K562 (cell line): Measurements from ENCODE around the gene DHRS4L2. TPM values are rescaled to one million over a fixed set of nuclear protein-coding genes. Genes with fewer than 3 reads are reported as not detected.
"Not testable (repeated sequence)": the region's sequence is repeated elsewhere in the genome, so short reads cannot be mapped to it uniquely, and the experiment has no call there.

Experiments
- ATAC-seq: fragments of 200-7000 bp; cut with Tn5 transposase; 3 replicates; pipeline ENCODE4 v1.9.1; 2020; ENCODE audit warnings: moderate library complexity
- BruUV-seq: library from RNA; stranded (reverse); fragments of 400-500 nt; replicated peaks from 2 replicates; lab custom pipeline; 2021; lab: Mats Ljungman, UMichigan
- CTCF ChIA-PET: fragments of 300-600 bp; formaldehyde crosslinking; extraction: SDS; loops from one replicate; lab custom pipeline; 2021; ENCODE audit warnings: low intra/inter-chr PET ratio; lab: Yijun Ruan, JAX
- POLR2A ChIA-PET: fragments of 300-600, 350-650 bp; sonication (Branson Sonifier 250); formaldehyde crosslinking; extraction: SDS; loops from one replicate; lab custom pipeline; 2021; ENCODE audit warnings: antibody characterized with exemption, inconsistent platforms; lab: Yijun Ruan, JAX
- DNase-seq, 4 experiments: peaks; one replicate each; pipeline versions ENCODE4 v3.0.0 to v3.0.0-alpha.2; 2011 to 2018; ENCODE audit warnings: low spot score in 3 of 4, mixed read lengths in 3 of 4; ENCODE audit errors: extremely low read depth in 1 of 4
- FAIRE-seq: peaks from 2 replicates; lab custom pipeline; 2011; peaks lifted over from hg19 to GRCh38; lab: Jason Lieb, UNC
- H2AFZ ChIP-seq: 2 replicates; pipeline ENCODE4 v1.6.0; 2011; ENCODE audit warnings: low read depth, low read length, control low read depth, inconsistent platforms
- H3K27ac ChIP-seq: fragments of 200-600 bp; 3 replicates; pipeline ENCODE4 v1.8.0; 2011; ENCODE audit warnings: low read depth, mild to moderate bottlenecking, control low read depth, inconsistent platforms, low read length, moderate library complexity, mixed read lengths; ENCODE audit errors: extremely low read depth
- H3K27me3 ChIP-seq, 2 experiments: fragments of 300-600 bp in 1 of 2; 2 replicates in 1 of 2; 3 replicates in 1 of 2; pipeline versions ENCODE4 v1.6.0 to v1.8.0; 2011; ENCODE audit warnings: inconsistent platforms in 2 of 2, low read length in 2 of 2, mild to moderate bottlenecking in 1 of 2, mixed read lengths in 1 of 2, moderate library complexity in 1 of 2; ENCODE audit not compliant: control insufficient read depth in 2 of 2, insufficient read depth in 2 of 2
- H3K36me3 ChIP-seq: fragments of 300-600 bp; 3 replicates; pipeline ENCODE4 v1.8.0; 2011; ENCODE audit warnings: mild to moderate bottlenecking, low read length, inconsistent platforms; ENCODE audit not compliant: control insufficient read depth, insufficient read depth
- H3K4me1 ChIP-seq, 2 experiments: fragments of 200-600 bp in 1 of 2; replicated peaks in 1 of 2; 2 replicates in 1 of 2; 3 replicates in 1 of 2; pipeline versions ENCODE4 v1.5.1 to v1.8.0; 2011; ENCODE audit warnings: inconsistent platforms in 2 of 2, low read length in 2 of 2, mild to moderate bottlenecking in 1 of 2, mixed read lengths in 1 of 2, moderate library complexity in 1 of 2; ENCODE audit not compliant: control insufficient read depth in 2 of 2, insufficient read depth in 2 of 2
- H3K4me2 ChIP-seq: 2 replicates; pipeline ENCODE4 v1.6.1; 2011; ENCODE audit warnings: low read length, control low read depth, inconsistent platforms, mixed read lengths; ENCODE audit not compliant: insufficient read depth
- H3K4me3 ChIP-seq: fragments of 200-600 bp; sonication (generic), shearing (Covaris generic); 2 replicates; pipeline ENCODE4 v1.5.1; 2016; ENCODE audit warnings: control low read depth, inconsistent platforms
- H3K79me2 ChIP-seq: fragments of 200-600 bp; 3 replicates; pipeline ENCODE4 v1.8.0; 2011; ENCODE audit warnings: low read length, inconsistent platforms; ENCODE audit not compliant: control insufficient read depth, insufficient read depth
- H3K9ac ChIP-seq, 2 experiments: 2 replicates each; pipeline versions ENCODE4 v1.6.0 to v1.6.1; 2011; ENCODE audit warnings: low read depth in 2 of 2, low read length in 2 of 2, control low read depth in 1 of 2, inconsistent platforms in 1 of 2, mild to moderate bottlenecking in 1 of 2, mixed read lengths in 1 of 2; ENCODE audit not compliant: insufficient read depth in 1 of 2
- H3K9me1 ChIP-seq: one replicate; pipeline ENCODE4 v1.6.0; 2011; ENCODE audit warnings: inconsistent platforms, mild to moderate bottlenecking, low read length, moderate library complexity; ENCODE audit not compliant: control insufficient read depth, insufficient read depth
- H3K9me3 ChIP-seq: replicated peaks from 2 replicates; pipeline ENCODE4 v1.5.1; 2011; ENCODE audit warnings: low read depth, low read length, inconsistent platforms; ENCODE audit not compliant: control insufficient read depth, insufficient read depth
- H4K20me1 ChIP-seq: replicated peaks from 2 replicates; pipeline ENCODE4 v1.6.1; 2011; ENCODE audit warnings: low read length, inconsistent platforms, mixed read lengths; ENCODE audit not compliant: control insufficient read depth, insufficient read depth
- WGBS: fragments of 100-300 bp; shearing (Covaris generic); methylation state at CpG from one replicate; pipeline ENCODE4 v1.1.6; 2016; ENCODE audit warnings: low coverage, mixed read lengths; ENCODE audit not compliant: insufficient coverage; ENCODE audit errors: missing lambda C conversion rate; 5-methylcytosine and 5-hydroxymethylcytosine counted together
- in situ Hi-C: fragments of 300-500 bp; cut with MboI; formaldehyde crosslinking; loops from 4 replicates; pipeline ENCODE4 v1.15.0; 2018; ENCODE audit warnings: inconsistent platforms, mixed read lengths
- intact Hi-C: fragments of 100-400 bp; cut with micrococcal nuclease; formaldehyde crosslinking; loops from 2 replicates; pipeline ENCODE4 v1.14.2; 2022
- polyA plus RNA-seq, 8 experiments: library from polyadenylated mRNA; depleted of rRNA in 4 of 8; stranded (reverse) in 5 of 8; unstranded in 3 of 8; fragments of >200 nt; fragmentation: Nextera tagmentation in 2 of 8; fragmentation: Illumina TruSeq in 1 of 8; extraction: Ambion mirVana in 2 of 8; extraction: Trizol in 1 of 8; gene quantifications; 2 replicates each; pipeline versions ENCODE4 v1.2.1 to v1.2.3, GENCODE V29; 2011 to 2014; ENCODE audit warnings: inconsistent platforms in 1 of 8, missing spikeins in 1 of 8
- total RNA-seq, 7 experiments: library from RNA; depleted of rRNA in 6 of 7; stranded (reverse); fragments of >200 nt in 6 of 7; fragmentation: Illumina TruSeq in 2 of 7; extraction: Trizol in 2 of 7; gene quantifications; 2 replicates each; pipeline versions ENCODE4 v1.2.1 to v1.2.3, GENCODE V29; 2011 to 2021; ENCODE audit warnings: low replicate concordance in 1 of 7

The DHRS4L2 gene
- total and polyA plus RNA-seq, 9 of the 15 experiments (the other 6 are each of a cell fraction or from before 2014, with no cell fraction given), result 2.3 to 13.7 (median 8.1) TPM

DNA sequence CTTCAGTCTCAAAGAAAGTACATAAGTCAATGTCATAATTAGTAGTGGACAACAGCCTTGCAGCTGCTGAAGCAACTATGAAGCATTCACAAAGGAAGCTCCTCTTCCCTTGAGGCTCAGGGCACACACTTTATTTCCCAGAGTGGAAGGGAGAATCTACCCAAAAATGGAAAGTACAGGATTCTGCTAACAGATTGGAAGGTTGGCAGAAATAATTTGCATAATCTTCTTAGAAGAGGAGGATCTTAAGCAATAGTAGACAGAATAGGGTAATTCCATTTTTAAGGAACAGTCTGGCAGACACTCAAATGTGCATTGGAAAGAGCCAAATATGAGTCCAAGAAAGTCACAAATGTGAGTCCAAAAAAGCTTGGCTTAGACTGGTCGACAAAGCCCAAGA, 2.2 kb downstream of the DHRS4L2 start:
- H3K79me2 ChIP-seq, H3K27me3 ChIP-seq, intact Hi-C loops, H3K9me3 ChIP-seq, ATAC-seq, H3K4me2 ChIP-seq, BruUV-seq, H3K4me3 ChIP-seq, H3K36me3 ChIP-seq, H3K4me1 ChIP-seq, DNase-seq, H3K9me1 ChIP-seq, H2AFZ ChIP-seq, FAIRE-seq, in situ Hi-C loops, H4K20me1 ChIP-seq, POLR2A ChIA-PET, H3K27ac ChIP-seq, CTCF ChIA-PET, H3K9ac ChIP-seq: not testable (repeated sequence)
- WGBS, result no CpG with 5 or more reads among the region's 1 CpG

DNA sequence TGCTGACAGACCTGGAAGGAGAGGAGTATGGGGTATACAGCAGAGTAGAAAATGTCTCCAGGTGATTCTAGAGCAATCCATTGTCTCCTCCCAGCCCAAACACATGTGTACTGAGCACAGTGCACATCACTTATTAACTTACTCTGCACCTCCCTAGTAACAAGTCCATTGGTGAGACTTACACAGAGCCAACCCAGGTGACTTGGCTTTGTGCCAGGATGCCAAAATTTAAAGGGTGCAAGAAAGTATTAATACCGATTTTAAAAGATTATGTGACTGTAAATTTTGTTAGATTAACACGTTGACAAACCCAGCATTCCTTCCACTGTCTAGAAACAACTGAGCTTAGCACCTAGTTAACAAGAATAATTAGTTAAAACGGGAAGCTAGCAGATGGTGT, 4.3 kb downstream of the DHRS4L2 start:
- BruUV-seq, H3K4me3 ChIP-seq, H3K4me1 ChIP-seq, H4K20me1 ChIP-seq, H3K79me2 ChIP-seq, H3K27me3 ChIP-seq, ATAC-seq, H3K9me3 ChIP-seq, H3K27ac ChIP-seq, H3K36me3 ChIP-seq, DNase-seq, H3K9me1 ChIP-seq, H3K9ac ChIP-seq, in situ Hi-C loops, H3K4me2 ChIP-seq, H2AFZ ChIP-seq, POLR2A ChIA-PET, intact Hi-C loops, CTCF ChIA-PET, FAIRE-seq: not testable (repeated sequence)
- WGBS, result no CpG with 5 or more reads among the region's 3 CpGs

- H3K79me2 ChIP-seq, H3K4me3 ChIP-seq, H3K9ac ChIP-seq, BruUV-seq, H3K4me1 ChIP-seq, ATAC-seq, H2AFZ ChIP-seq, H3K4me2 ChIP-seq, CTCF ChIA-PET, intact Hi-C loops, POLR2A ChIA-PET, H4K20me1 ChIP-seq, H3K27ac ChIP-seq, H3K27me3 ChIP-seq, FAIRE-seq, H3K36me3 ChIP-seq, H3K9me1 ChIP-seq, H3K9me3 ChIP-seq, DNase-seq, in situ Hi-C loops: not testable (repeated sequence)
Measured at GRCh38 chr14:23996009-23996408, 7.3 kb downstream of the DHRS4L2 start.

DNA sequence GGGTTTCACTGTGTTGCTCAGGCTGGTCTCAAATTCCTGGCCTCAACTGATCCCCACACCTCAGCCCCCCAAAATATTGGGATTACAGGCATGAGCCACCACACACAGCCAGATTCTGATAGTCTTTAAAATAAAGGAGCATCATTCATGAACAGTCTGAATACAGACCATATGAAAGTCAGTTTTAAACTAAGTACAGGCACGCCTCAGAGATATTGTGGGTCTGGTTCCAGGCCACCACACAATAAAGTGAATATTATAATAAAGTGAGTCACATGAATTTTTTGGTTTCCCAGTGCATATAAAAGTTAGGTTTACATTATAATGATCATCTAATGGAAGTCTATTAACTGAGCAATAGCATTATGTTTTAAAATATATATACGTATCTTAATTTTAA, 8.1 kb downstream of the DHRS4L2 start:
- in situ Hi-C loops, CTCF ChIA-PET, H3K4me2 ChIP-seq, H3K9me1 ChIP-seq, intact Hi-C loops, H3K9ac ChIP-seq, H2AFZ ChIP-seq, ATAC-seq, H3K27me3 ChIP-seq, H3K79me2 ChIP-seq, H3K36me3 ChIP-seq, FAIRE-seq, H4K20me1 ChIP-seq, H3K4me3 ChIP-seq, H3K4me1 ChIP-seq, BruUV-seq, POLR2A ChIA-PET, H3K27ac ChIP-seq, H3K9me3 ChIP-seq, DNase-seq: not testable (repeated sequence)
- no CpG with 5 or more reads among the region's 2 CpGs for WGBS
